ENCODE results near the gene BMP8A. TPM values are rescaled to one million over a fixed set of nuclear protein-coding genes. Genes with fewer than 3 reads are reported as not detected.
"Not testable (repeated sequence)": the region's sequence is repeated elsewhere in the genome, so short reads cannot be mapped to it uniquely, and the experiment has no call there.

Gene BMP8A
- total RNA-seq, 1 experiment from 2014 or later: 4.1 TPM

GRCh38 chr1:39446986-39447567 is 44.4 kb upstream of the BMP8A start:
- DNase-seq (ENCODE audit: low read depth, low spot score) (no peak), ATAC-seq (no peak)
- no peak overlapping the region for H3K9ac ChIP-seq (ENCODE audit: low read length)
- H3K79me2 ChIP-seq (ENCODE audit: insufficient read depth, low read length): no peaks in the 10 kb centered on the region
- ChIA-PET RAD21 (ENCODE audit: low non-redundant PET in 1 of 2, low total read pairs in 2 of 2, uncharacterized antibody in 2 of 2, unreplicated experiment in 2 of 2) (no interaction called here), CTCF (interaction anchor here (1.2 kb wide), 1 partner anchor 92 kb away, joined by 4 read pairs; no protein-coding TSS in a partner anchor), POLR2A (no interaction called here)
- intact Hi-C loops (cut with micrococcal nuclease): no loop called here
- BruUV-seq (replicated peaks): no TSS peak
- H3K27ac ChIP-seq (ENCODE audit: low read depth, low read length): no peak overlapping the region
- H4K20me1 ChIP-seq (ENCODE audit: insufficient read depth): no peaks in the 10 kb centered on the region
- peaks cover 60 to 64% of the 10 kb centered on the region in 2 experiments for H3K36me3 ChIP-seq (ENCODE audit: control insufficient read depth in 1 of 2, insufficient read depth in 2 of 2, low read length in 2 of 2)
- H3K4me3 ChIP-seq (replicated peaks in 1 of 2; ENCODE audit: low read depth in 1 of 2, low read length in 2 of 2): no peak overlapping the region
- H3K4me1 ChIP-seq (ENCODE audit: control insufficient read depth in 1 of 2, insufficient read depth in 2 of 2, low read length in 2 of 2): no peaks in the 10 kb centered on the region
- no peaks in the 10 kb centered on the region for H3K9me3 ChIP-seq (ENCODE audit: control insufficient read depth in 1 of 2, insufficient read depth in 1 of 2, low read depth in 1 of 2, low read length in 2 of 2)
- H2AFZ ChIP-seq (ENCODE audit: low read depth, low read length, poor library complexity, severe bottlenecking): no peak overlapping the region
- no peaks in the 10 kb centered on the region for H3K27me3 ChIP-seq (ENCODE audit: insufficient read depth, low read length)
- H3K4me2 ChIP-seq (ENCODE audit: low read length): no peak overlapping the region
- no peaks in the 10 kb centered on the region for H3K9me2 ChIP-seq (ENCODE audit: insufficient read depth)
- TF ChIP-seq CEBPB (IDR thresholded peaks at IDR 0.05; ENCODE audit: low read depth) (no peak), ZBTB33 (IDR thresholded peaks at IDR 0.05; ENCODE audit: extremely low read depth, insufficient replicate concordance, low read length) (no peak), ZNF274 (IDR thresholded peaks at IDR 0.05; ENCODE audit: low read depth, low read length) (no peak), ELF1 (IDR thresholded peaks at IDR 0.05; ENCODE audit: borderline replicate concordance, low read depth) (no peak)

GRCh38 chr1:39450041-39450440 is 41.4 kb upstream of the BMP8A start:
- ATAC-seq; RAD21 ChIA-PET (ENCODE audit: low non-redundant PET in 1 of 2, low total read pairs in 2 of 2, uncharacterized antibody in 2 of 2, unreplicated experiment in 2 of 2); H3K79me2 ChIP-seq (ENCODE audit: insufficient read depth, low read length); POLR2A ChIA-PET; H3K9ac ChIP-seq (ENCODE audit: low read length); DNase-seq (ENCODE audit: low read depth, low spot score); H3K9me3 ChIP-seq (ENCODE audit: control insufficient read depth in 1 of 2, insufficient read depth in 1 of 2, low read depth in 1 of 2, low read length in 2 of 2); H3K4me2 ChIP-seq (ENCODE audit: low read length); H3K4me1 ChIP-seq (ENCODE audit: control insufficient read depth in 1 of 2, insufficient read depth in 2 of 2, low read length in 2 of 2); H3K27me3 ChIP-seq (ENCODE audit: insufficient read depth, low read length); H3K9me2 ChIP-seq (ENCODE audit: insufficient read depth); H4K20me1 ChIP-seq (ENCODE audit: insufficient read depth); intact Hi-C loops (cut with micrococcal nuclease); BruUV-seq (replicated peaks); CTCF ChIA-PET; H2AFZ ChIP-seq (ENCODE audit: low read depth, low read length, poor library complexity, severe bottlenecking); H3K27ac ChIP-seq (ENCODE audit: low read depth, low read length); H3K4me3 ChIP-seq (replicated peaks in 1 of 2; ENCODE audit: low read depth in 1 of 2, low read length in 2 of 2): not testable (repeated sequence)
- peaks cover 54 to 73% of the 10 kb centered on the region in 2 experiments for H3K36me3 ChIP-seq (ENCODE audit: control insufficient read depth in 1 of 2, insufficient read depth in 2 of 2, low read length in 2 of 2)

Data from HCT116 (cell line).